Nephron (organoid): Measurements from ENCODE around the gene PIK3C2A.

Source experiments
- H3K27ac Mint-ChIP-seq, 3 experiments: 2 replicates each; pipeline ENCODE4 v1.8.0; 2020; ENCODE audit warnings: mixed read lengths in 3 of 3, mild to moderate bottlenecking in 2 of 3, moderate library complexity in 1 of 3
- H3K27me3 Mint-ChIP-seq: 2 replicates; pipeline ENCODE4 v1.8.0; 2021; ENCODE audit warnings: low read depth, mild to moderate bottlenecking, moderate library complexity, mixed read lengths
- H3K36me3 Mint-ChIP-seq: 2 replicates; pipeline ENCODE4 v1.8.0; 2020; ENCODE audit warnings: low read depth, mixed read lengths
- H3K4me1 Mint-ChIP-seq: 2 replicates; pipeline ENCODE4 v1.8.0; 2020; ENCODE audit warnings: mixed read lengths
- H3K4me3 Mint-ChIP-seq, 3 experiments: 2 replicates each; pipeline ENCODE4 v1.8.0; 2020; ENCODE audit warnings: mild to moderate bottlenecking in 3 of 3, mixed read lengths in 3 of 3, moderate library complexity in 2 of 3
- H3K9me3 Mint-ChIP-seq: 2 replicates; pipeline ENCODE4 v1.8.0; 2020; ENCODE audit warnings: mixed read lengths
- TF ChIP-seq, protein P1 (sequence below), 3 experiments: fragments of 200-600 bp; sonication (generic); IDR thresholded peaks; one replicate each; pipeline ENCODE4 v1.5.0; 2021; ENCODE audit warnings: antibody characterized with exemption in 3 of 3; ENCODE audit not compliant: unreplicated experiment in 3 of 3

PIK3C2A gene

DNA sequence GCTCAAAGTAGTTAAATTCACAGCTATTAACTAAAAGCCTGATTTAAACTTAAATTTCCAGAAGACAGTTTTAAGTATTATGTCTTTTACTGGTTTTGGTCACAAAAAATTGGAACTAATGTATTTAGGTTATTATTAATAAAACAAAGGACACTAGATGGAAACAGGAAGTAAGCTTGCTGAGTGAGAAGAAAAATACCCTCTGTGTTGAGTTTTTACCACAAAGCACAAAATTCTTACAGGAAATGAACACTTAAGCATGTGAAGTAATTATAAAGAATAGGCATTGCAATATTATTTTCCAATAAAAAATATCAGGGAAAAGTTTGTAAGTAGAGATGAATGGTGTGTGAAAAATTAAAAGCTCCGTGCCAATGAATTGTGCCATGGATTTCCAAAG, 46.3 kb downstream of the PIK3C2A start:
- Mint-ChIP-seq H3K4me3 (no peak overlapping the region), H3K27me3 (no peaks in the 10 kb centered on the region), H3K9me3 (no peaks in the 10 kb centered on the region), H3K36me3 (peaks cover 5% of the 10 kb centered on the region), H3K4me1 (peaks cover 21% of the 10 kb centered on the region), H3K27ac (no peak overlapping the region)
- TF ChIP-seq, protein P1, sequence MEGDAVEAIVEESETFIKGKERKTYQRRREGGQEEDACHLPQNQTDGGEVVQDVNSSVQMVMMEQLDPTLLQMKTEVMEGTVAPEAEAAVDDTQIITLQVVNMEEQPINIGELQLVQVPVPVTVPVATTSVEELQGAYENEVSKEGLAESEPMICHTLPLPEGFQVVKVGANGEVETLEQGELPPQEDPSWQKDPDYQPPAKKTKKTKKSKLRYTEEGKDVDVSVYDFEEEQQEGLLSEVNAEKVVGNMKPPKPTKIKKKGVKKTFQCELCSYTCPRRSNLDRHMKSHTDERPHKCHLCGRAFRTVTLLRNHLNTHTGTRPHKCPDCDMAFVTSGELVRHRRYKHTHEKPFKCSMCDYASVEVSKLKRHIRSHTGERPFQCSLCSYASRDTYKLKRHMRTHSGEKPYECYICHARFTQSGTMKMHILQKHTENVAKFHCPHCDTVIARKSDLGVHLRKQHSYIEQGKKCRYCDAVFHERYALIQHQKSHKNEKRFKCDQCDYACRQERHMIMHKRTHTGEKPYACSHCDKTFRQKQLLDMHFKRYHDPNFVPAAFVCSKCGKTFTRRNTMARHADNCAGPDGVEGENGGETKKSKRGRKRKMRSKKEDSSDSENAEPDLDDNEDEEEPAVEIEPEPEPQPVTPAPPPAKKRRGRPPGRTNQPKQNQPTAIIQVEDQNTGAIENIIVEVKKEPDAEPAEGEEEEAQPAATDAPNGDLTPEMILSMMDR (IDR thresholded peaks at IDR 0.05; ENCODE audit: unreplicated experiment in 3 of 3) = no peak

DNA sequence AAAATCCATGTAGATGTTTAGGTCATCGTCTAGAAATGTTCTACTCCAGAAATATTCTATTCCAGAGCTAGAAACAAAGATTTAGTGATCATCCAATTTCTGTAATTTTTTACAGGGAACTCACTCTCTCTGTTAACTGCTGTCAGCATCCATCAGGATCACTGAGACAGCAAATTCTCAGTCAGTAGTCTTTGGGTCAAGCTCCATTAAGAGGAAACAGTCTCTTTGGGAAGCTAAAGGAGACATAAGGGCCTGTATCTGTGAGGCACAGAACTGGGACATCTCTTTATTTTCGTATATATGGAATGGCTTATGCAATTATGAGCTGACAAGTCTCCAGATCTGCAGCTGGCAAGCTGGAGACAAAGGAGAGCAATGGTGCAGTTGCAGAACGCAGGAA, 48.3 kb downstream of the PIK3C2A start:
- Mint-ChIP-seq H3K36me3 (peaks cover 12% of the 10 kb centered on the region), H3K4me1 (peaks cover 21% of the 10 kb centered on the region), H3K27me3 (no peaks in the 10 kb centered on the region), H3K4me3 (no peak overlapping the region), H3K27ac (no peak overlapping the region), H3K9me3 (no peaks in the 10 kb centered on the region)
- TF ChIP-seq, protein P1 (IDR thresholded peaks at IDR 0.05; ENCODE audit: unreplicated experiment in 3 of 3) = no peak
